Measurements from ENCODE around the gene UFD1.

DNA sequence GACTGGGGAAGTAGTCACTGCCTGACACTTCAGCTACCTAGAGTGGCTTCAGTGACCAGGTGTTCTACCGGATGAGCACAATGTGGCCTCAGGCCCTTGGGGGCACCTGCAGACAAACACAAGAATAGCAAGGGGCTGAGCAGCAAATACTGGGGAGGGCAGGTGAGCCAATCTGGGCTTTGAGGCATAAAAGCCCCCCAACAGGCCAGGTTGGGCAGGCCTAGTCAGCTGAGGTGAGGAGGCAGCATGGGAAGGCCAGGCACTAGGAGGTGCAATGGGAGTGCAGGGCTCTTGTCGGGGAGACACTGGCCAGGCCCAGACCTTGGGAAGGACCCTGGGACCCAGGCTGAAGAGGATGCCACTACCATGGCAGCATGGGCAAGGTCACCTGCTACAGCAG is 9.0 kb downstream of the UFD1 start:
- TF ChIP-seq, protein P1, sequence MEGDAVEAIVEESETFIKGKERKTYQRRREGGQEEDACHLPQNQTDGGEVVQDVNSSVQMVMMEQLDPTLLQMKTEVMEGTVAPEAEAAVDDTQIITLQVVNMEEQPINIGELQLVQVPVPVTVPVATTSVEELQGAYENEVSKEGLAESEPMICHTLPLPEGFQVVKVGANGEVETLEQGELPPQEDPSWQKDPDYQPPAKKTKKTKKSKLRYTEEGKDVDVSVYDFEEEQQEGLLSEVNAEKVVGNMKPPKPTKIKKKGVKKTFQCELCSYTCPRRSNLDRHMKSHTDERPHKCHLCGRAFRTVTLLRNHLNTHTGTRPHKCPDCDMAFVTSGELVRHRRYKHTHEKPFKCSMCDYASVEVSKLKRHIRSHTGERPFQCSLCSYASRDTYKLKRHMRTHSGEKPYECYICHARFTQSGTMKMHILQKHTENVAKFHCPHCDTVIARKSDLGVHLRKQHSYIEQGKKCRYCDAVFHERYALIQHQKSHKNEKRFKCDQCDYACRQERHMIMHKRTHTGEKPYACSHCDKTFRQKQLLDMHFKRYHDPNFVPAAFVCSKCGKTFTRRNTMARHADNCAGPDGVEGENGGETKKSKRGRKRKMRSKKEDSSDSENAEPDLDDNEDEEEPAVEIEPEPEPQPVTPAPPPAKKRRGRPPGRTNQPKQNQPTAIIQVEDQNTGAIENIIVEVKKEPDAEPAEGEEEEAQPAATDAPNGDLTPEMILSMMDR (conservative IDR thresholded peaks at IDR 0.05 in 1 of 2, IDR thresholded peaks at IDR 0.05 in 1 of 2; ENCODE audit: extremely low read depth in 1 of 2, insufficient read depth in 1 of 2, low read depth in 1 of 2, low read length in 2 of 2) = no peak
- TF ChIP-seq EZH2 (IDR thresholded peaks at IDR 0.05; ENCODE audit: borderline replicate concordance, low read length) = no peak
